ENCODE results near the gene TTLL10. TPM values are rescaled to one million over a fixed set of nuclear protein-coding genes. Genes with fewer than 3 reads are reported as not detected.

TTLL10 gene
- total RNA-seq, 1 donor from 2014 or later: not detected

- Histone ChIP-seq H3K4me3 (ENCODE audit: low read depth, low read length) (no peak overlapping the region), H3K27me3 (ENCODE audit: control insufficient read depth, insufficient read depth, low read length) (no peaks in the 10 kb centered on the region), H3K36me3 (ENCODE audit: control insufficient read depth, insufficient read depth, low read length) (no peaks in the 10 kb centered on the region)
- FAIRE-seq (no peak), DNase-seq (ENCODE audit: low read depth) (no peak)
- TF ChIP-seq CTCF (IDR thresholded peaks at IDR 0.05; ENCODE audit: insufficient read depth, low read length, severe bottlenecking): no peak
Measured at GRCh38 chr1:1243807-1244191, 70.1 kb downstream of the TTLL10 start.

- H3K27me3 ChIP-seq (ENCODE audit: control insufficient read depth, insufficient read depth, low read length): no peaks in the 10 kb centered on the region
- TF ChIP-seq CTCF (IDR thresholded peaks at IDR 0.05; ENCODE audit: insufficient read depth, low read length, severe bottlenecking): no peak
- DNase-seq (ENCODE audit: low read depth) (no peak), FAIRE-seq (no peak)
- H3K4me3 ChIP-seq (ENCODE audit: low read depth, low read length): no peak overlapping the region
- H3K36me3 ChIP-seq (ENCODE audit: control insufficient read depth, insufficient read depth, low read length): no peaks in the 10 kb centered on the region
Measured at GRCh38 chr1:1244192-1244811, 70.6 kb downstream of the TTLL10 start.

DNA sequence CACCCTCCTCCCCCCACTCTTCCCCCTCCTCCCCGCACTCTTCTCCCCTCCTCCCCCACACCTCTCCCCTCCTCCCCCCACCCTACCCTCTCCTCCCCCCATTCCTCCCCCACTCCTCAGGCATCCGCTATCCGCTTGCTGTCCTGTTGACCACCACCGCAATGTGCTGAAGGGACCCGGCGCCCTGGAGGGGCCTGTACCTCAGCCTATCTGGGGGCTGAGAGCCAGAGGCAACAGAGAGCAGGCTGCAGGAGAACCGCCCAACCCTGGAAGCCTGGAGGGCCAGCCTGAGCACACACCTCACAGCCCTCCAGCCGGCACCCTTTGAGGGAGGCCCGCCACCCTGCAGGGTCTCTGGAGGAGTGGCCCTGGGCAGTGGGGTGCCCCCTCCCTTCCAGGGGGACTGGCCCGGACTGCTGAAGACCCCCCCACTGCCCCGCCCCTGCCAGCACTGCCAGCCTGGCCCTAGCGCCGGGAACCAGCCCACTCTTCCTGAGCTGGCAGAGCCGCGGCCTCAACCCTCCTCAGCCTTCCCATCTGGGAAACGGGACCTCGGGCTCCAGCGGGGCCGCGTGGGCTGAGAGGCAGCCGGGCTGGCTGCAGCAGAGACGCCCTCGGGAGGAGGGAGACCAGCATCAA, 71.6 kb downstream of the TTLL10 start:
- Histone ChIP-seq H3K4me3 (ENCODE audit: low read depth, low read length) (no peak overlapping the region), H3K27me3 (ENCODE audit: control insufficient read depth, insufficient read depth, low read length) (no peaks in the 10 kb centered on the region), H3K36me3 (ENCODE audit: control insufficient read depth, insufficient read depth, low read length) (no peaks in the 10 kb centered on the region)
- FAIRE-seq (no peak), DNase-seq (ENCODE audit: low read depth) (no peak)
- no peak for TF ChIP-seq CTCF (IDR thresholded peaks at IDR 0.05; ENCODE audit: insufficient read depth, low read length, severe bottlenecking)

DNA sequence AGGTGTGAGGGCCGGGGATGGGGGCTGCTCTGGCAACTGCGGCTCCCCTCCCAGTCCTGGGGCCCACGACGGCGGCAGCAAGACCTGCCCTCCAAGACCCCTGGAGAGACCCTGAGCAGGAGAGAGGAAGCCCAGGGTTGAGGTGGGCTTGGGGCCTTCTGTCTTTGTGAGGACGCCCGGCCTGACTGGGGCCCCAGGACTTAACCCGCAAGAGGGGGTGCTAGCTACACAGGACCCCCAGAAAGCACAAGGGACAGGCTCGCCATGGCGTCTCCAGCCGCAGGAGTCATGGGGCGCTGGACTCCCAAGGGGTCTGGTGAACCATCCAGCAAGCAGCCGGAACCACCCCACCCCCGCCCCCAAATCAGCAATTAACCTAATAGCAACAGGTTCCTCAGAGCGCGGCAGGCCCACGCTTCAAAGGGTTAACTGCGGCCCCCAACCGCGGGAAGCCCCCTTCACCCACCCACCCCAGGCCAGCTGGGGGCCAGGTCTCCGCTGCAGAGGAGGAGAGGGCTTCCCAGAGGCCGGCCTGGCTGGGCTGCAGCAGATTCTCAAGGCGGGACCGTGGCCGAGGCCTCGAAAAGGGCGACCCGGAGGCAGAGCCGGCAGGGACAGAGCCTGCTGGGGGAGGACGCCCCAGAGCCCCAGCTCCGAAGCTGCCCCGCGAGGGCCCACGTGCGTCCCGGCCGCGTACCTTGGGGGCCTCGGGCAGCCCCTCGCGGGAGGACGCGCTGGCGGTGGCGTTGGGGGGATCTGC, 72.3 kb downstream of the TTLL10 start:
- H3K4me3 ChIP-seq (ENCODE audit: low read depth, low read length): no peak overlapping the region
- DNase-seq (ENCODE audit: low read depth): no peak
- no peaks in the 10 kb centered on the region for H3K36me3 ChIP-seq (ENCODE audit: control insufficient read depth, insufficient read depth, low read length)
- FAIRE-seq: no peak
- H3K27me3 ChIP-seq (ENCODE audit: control insufficient read depth, insufficient read depth, low read length): no peaks in the 10 kb centered on the region
- no peak for TF ChIP-seq CTCF (IDR thresholded peaks at IDR 0.05; ENCODE audit: insufficient read depth, low read length, severe bottlenecking)

GRCh38 chr1:1246577-1247340, 73.1 kb downstream of the TTLL10 start, which contains the start of gene C1QTNF12:
TSS of gene C1QTNF12 (minus strand) at chr1:1246722. CDS start at chr1:1246690, 32 bp downstream.
- no peak within 1 kb of the TSS for H3K4me3 ChIP-seq (ENCODE audit: low read depth, low read length)
- H3K27me3 ChIP-seq (ENCODE audit: control insufficient read depth, insufficient read depth, low read length): no peaks in the 10 kb centered on the region
- no peak for FAIRE-seq
- TF ChIP-seq CTCF (IDR thresholded peaks at IDR 0.05; ENCODE audit: insufficient read depth, low read length, severe bottlenecking): no peak
- no peak for DNase-seq (ENCODE audit: low read depth)
- H3K36me3 ChIP-seq (ENCODE audit: control insufficient read depth, insufficient read depth, low read length): no peaks in the 10 kb centered on the region
